Gastroesophageal sphincter (tissue), 3 donors: ENCODE data around the gene IER5L.

ENCODE experiments used
- CTCF ChIP-seq, 4 experiments: fragments of 200-600 bp in 2 of 4; fragments of 450-650 bp in 2 of 4; sonication (generic) in 1 of 4; IDR thresholded peaks; one replicate each; pipeline ENCODE4 v1.5.1; 2017 to 2019; ENCODE audit warnings: antibody characterized with exemption in 4 of 4, mild to moderate bottlenecking in 2 of 4, moderate library complexity in 2 of 4
- POLR2AphosphoS5 ChIP-seq: sonication (generic); formaldehyde crosslinking; IDR thresholded peaks from one replicate; pipeline ENCODE4 v1.6.1; 2017; ENCODE audit warnings: antibody characterized with exemption

- TF ChIP-seq POLR2AphosphoS5 (no peak), CTCF (IDR thresholded peaks at IDR 0.05) (no peak)
Measured at GRCh38 chr9:129185402-129185801, 7.3 kb upstream of the IER5L start.
